ENCODE data around the gene UBALD2. TPM values are rescaled to one million over a fixed set of nuclear protein-coding genes. Genes with fewer than 3 reads are reported as not detected.
"Not testable (repeated sequence)": the region's sequence is repeated elsewhere in the genome, so short reads cannot be mapped to it uniquely, and the experiment has no call there.

UBALD2 gene
- total RNA-seq, 2 donors from 2014 or later: 21.3 to 30.8 TPM

DNA sequence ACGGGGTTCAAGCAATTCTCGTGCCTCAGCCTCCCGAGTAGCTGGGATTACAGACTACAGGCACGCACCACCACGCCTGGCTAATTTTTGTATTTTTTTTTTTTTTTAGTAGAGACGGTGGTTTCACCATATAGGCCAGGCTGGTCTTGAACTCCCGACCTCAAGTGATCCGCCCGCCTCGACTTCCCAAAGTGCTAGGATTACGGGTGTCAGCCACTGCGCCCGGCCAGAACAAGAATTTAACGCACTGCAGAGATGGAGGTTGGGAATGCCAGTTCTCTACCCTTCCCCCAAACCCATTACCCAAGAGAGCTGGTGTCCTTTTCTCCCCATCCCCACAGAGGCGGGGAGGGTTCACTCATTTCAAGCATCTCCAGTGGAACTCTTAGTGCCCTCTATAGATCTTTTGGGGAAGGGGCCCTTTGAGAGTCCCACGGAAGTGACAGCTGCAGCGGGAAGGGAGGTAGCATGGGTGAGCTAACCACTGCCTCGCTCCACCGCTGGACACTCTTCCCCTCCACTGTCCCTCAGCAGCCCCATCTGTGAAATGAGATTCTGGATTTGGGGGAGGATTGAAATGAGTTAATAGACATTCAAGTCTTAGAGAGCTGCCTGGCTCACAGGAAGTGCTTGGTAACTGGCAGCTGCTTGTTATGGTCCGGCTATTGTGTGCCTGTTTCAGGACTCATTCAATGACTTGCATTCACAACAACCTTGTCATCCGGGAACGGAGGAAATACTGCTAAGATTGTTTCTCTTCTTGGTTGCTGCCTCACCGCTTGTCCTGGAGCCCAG is 3.5 kb upstream of the UBALD2 start:
- ATAC-seq: no peak
- intact Hi-C loops (cut with DNase I): no loop called here

DNA sequence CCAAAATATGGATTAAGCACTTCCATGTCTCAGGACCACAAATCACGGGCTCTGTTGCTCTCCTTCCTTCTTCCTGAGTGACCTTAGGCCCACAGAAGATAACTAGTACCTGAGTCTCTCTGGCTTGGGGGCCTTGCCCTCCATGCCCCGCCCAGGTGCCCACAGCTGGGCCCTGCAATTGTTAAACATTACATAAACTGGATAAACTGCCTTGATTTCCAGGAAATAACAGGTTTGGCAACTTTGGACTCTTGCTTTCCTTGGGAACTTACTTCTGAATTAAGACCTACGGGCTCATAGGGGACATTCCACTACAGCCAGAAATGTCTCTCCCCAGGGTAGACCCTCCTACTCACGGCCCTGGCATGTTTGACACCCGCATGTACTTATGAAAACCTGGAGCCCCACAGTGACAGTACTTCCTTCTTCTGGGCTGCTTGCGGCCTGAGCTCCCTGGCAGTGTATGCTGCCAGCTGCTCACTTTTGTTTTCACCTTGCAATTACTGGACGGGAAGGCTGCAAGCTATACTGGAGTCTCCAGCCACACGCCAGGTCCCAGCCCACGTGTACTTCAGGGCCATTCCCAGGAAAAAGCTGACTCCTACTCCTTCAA is 2.3 kb upstream of the UBALD2 start:
- DNase-seq: no peak
- ATAC-seq: no peak
- intact Hi-C loops (cut with DNase I): no loop called here

More for the DNA sequence above, 3.5 kb upstream of the UBALD2 start:
- DNase-seq: no peak

DNA sequence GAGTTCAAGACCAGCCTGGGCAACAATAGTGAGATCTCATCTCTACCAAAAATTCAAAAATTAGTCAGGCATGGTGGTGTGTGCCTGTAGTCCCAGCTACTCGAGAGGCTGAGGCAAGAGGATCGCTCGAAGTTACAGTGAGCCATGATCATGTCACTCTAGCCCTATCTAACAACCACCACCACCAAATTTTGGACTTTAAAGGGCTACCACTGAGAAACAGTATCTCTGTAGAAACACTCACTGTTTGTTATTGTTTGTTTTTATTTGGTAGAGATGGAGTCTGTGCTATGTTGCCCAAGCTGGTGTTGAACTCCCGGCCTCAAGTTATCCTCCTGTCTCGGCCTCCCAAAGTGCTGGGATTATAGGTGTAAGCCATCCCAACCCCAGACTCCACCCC is 1.3 kb upstream of the UBALD2 start:
- intact Hi-C loops (cut with DNase I): no loop called here
- no peak for ATAC-seq
- no peak for DNase-seq

DNA sequence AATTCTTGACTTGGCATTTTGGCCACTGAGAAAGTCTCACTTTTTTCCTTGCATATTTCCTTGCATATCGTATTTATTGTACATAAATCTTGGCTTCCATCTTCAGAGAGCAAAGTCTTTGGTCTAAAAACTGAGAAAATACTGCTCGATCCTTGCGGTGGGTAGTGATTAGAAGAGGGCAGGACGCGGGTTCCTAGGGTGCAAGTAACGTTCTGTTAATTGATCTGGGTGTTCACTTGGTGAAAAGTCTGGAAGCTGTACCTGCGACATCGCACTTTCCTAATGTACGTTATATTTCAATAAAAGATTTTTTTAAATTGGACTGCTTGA is 758 bp upstream of the UBALD2 start:
- ATAC-seq: no peak
- no peak for DNase-seq
- intact Hi-C loops (cut with DNase I): no loop called here

DNA sequence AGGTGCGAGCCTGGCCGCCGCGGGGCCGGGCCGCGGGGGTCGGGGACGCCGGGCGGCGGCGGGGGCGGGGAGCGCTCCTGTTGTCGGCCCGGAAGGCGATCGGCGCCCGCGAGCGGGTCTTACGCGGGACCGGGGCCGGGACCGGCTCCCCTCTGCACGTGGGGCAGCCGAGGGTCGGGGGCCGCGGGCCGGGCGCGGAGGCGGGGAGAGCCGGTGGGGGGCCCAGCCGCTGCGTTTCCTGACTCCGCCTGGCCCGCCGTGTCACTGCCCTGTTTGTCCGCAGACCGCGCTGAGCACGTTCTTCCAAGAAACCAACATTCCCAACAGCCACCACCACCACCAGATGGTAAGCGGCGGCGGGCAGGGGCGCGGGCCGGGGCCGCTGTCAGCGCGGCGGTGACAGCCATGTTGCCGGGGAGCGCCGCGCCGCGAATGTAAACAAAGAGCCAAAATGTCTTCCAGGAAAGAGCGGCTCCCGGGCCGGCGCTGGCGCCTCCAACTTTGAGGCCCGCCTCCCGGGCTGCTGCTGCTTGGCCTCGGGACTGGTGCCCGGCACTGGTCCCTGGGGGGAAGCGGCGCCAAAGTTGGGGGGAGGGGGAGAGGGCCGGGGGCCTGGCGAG is 586 bp downstream of the UBALD2 start:
- peak; percentile 76 for DNase-seq
- intact Hi-C loops (cut with DNase I): no loop called here
- ATAC-seq: peak; percentile 1 to 6

DNA sequence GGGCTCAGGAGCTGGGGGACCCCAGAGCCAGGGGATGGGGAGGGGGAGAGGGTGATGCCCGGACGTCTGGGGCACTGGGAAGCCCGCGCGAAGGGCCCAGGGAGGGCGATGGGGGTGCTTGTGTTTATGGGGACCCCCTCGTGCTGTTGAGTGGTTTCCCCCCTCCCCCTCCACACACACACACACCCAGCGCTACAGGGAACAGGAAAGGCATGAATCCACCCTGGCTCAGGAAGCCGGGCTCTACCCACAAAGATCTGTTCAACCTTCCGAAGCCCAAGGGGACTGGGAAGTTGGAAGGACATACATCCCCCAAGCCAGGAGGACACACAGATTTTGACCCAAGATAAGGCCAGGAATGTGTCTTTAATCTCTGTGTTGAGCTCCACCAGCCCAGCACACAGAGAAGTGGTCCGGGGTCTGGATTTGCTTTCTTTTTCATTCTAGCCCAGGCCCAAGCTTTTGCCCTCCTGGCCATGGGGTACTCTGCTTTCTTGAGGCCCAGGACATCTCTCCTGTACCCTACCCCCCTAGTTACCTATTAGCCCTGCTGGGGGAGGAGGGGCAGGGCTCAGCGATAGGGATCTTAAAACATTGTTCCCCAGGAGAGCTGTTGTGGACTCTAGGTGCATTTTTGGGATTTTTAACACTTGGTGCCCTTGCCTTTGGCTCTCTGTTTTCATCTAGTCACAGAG is 1.2 kb downstream of the UBALD2 start:
- ATAC-seq (no peak), DNase-seq (no peak)
- intact Hi-C loops (cut with DNase I): no loop called here

DNA sequence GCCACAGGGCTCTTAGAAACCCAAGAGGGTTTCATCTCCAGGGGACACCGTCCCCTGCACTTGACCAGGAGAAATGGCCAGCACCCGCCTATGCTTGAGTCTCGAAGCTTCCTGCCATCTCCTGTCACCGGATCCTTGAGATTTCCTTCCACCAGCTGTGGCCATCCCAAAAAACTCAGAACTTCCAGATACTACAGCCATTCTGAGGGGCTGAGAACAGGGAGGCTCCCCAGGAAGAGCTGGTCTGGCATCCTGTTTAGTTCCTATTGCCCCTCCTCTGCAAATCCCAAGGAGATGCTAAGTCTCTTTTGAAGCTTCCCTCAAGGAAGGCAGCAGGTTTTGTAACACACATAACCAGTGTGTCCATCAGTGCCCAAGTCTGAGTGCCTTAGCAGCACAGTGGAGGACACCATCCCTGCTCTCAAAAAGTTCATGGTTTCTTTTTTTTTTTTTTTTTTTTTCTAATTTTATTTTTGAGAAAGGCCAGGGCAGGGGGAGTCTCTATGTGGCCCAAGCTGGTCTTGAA is 2.0 kb downstream of the UBALD2 start:
- intact Hi-C loops (cut with DNase I): no loop called here
- DNase-seq (no peak), ATAC-seq (no peak)

DNA sequence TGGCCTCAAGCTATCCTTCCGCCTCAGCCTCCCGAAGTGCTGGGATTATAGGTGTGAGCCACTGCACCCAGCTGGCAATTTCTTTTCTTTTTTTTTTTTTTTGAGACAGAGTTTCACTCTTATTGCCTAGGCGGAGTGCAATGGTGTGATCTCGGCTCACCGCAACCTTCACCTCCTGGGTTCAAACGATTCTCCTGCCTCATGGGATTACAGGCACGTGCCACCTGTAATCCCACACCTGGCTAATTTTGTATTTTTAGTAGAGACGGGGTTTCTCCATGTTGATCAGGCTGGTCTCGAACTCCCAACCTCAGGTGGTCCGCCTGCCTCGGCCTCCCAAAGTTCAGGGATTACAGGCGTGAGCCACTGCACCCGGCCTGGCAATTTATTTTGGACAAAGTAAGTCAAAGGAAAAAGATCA is 2.4 kb downstream of the UBALD2 start:
- ATAC-seq; intact Hi-C loops (cut with DNase I); DNase-seq: not testable (repeated sequence)

DNA sequence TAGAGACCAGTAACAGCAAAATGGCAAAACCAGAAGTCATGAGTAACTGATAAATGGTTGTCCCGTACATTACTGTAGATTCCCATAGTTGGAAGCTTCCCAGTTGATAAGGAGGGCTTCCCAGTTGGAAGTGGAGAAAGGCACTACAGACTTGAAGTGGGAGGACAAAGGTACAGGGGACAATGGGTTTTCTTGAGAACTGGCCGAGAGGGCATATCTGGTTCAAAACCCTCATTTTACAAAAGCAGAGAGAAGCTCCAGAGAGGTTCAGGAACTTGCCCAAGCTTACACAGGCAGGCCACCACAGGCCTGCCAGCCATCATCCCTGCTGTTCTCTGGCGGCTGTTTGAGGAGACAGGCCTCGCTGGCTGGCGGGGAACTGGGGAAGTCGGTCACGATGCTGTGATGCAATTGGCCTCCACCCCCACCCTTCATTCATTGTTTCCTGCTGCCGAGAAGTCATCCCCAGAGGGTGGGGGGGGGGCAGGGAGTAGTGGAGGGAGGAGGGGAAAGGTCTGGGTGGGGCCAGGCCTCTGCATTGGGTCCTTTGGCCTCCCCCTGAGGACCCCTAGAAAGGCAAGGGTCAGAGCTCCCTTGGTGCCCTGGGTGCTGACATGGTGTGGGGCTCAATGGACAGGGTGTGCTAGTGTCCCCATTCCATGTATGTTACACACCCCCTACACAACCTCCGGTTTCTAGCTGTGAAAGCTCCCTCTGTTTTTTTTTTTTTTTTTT is 3.0 kb downstream of the UBALD2 start:
- peak; percentile 4 to 13 for ATAC-seq
- intact Hi-C loops (cut with DNase I): no loop called here

DNA sequence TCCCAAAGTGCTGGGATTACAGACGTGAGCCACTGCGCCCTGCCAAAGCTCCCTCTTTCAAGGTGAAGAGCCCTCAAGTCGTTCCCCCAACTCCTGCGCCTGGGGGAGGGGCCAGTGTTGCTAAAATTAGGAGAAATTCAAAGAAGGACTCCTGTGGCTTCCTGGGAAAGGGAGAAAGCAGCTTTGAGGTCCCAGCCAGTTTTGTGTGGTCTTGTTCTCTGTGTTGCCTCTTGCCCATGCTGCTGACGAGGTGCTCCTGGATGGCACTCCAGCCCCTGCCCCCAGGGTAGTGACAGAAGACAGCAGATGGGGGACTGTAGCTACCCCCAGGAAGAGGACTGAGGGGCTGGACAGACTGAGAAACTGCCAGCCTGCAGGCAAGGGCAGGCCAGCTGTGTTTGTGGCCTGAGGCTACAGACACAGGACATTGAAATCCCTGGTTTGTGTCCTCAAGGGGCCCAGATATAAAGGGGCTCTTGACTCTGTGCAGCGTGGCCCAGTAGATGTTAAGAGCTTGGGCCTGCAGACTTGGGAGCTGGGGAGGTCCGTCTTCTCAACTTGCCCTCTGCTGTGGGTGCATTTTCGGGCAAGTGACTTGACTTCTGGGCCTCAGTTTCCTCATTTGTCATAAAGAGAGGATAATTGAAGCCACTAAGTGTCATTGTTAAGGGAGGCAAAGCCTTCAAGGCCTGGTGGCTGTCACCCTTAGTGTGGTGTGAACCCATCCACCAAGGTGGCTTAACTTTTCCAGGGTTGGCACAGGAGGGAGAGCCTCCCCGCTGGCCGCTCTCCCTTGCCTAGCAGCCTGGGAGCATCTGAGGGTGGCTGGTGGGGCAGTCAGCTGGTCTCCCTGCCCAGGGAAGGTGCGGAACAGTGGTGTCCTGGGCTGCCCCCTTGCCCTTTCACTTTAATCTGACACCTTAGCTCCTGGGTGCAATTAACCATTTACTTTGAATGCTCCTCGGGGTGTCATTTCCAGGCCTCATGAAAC is 4.1 kb downstream of the UBALD2 start:
- intact Hi-C loops (cut with DNase I): no loop called here
- no peak for ATAC-seq
- no peak for DNase-seq

More for the DNA sequence above, 3.0 kb downstream of the UBALD2 start:
- peak; percentile 86 for DNase-seq

DNA sequence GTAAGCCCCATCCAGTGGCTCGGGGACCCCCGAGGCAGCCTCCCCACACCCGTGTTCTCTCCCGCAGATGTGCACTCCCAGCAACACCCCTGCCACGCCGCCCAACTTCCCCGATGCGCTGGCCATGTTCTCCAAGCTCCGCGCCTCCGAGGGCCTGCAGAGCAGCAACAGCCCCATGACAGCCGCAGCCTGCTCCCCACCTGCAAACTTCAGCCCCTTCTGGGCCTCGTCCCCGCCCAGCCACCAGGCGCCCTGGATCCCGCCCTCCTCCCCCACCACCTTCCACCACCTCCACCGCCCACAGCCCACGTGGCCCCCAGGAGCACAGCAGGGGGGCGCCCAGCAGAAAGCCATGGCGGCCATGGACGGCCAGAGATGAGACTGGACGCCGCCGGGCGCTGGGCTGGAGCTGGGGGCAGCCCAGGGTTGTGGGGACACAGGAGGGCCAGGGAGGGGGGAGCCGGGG is 5.0 kb downstream of the UBALD2 start:
- no peak for DNase-seq
- ATAC-seq: no peak
- intact Hi-C loops (cut with DNase I): loop anchor here in 1 of 2 donors (10.0 kb wide), 1 partner anchor 85 kb away; no protein-coding TSS in a partner anchor

DNA sequence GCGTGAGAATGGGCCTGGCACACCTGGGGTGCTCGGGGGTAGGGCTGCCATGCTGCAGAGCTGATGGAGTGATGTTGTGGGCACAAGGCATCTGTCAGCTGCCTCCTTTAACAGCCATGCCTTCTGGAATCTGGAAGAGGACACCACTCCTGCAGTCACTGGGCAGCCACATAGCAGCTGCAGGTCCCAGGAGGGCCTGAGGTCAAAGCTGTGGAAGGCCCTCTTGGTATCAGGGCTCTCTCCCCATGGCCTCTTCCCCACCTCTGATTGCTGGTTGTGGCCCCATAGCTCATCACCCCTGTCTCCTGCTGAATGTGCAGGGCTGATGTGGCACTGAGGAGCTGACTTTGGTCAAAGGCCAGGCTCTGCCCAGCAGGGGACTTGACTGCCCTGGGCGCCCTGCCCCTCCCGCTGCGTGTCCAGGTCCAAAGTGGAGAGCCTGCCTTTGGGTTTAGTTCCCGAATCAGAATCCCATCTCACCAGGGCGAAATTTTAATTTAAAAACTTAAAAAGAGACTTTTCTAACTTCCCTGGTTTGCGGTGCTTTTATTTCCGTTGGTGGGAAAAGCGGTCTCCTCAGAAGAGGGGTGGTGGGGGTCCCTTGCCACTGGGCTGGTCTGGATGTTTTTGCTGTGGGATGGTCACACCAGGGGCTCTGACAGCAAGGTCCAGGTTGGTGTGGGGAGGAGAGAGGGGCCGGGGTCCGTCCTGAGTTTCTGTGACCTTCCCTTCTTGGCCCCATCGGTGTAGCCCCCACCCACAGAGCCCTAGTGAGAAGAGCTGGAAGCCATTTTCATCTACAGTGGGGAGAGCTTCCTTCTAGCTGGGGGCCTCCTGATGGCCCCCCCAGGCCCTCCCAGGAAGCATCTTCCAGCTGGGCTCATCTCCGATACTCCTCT is 5.9 kb downstream of the UBALD2 start:
- intact Hi-C loops (cut with DNase I): loop anchor here in 1 of 2 donors (10.0 kb wide), 1 partner anchor 86 kb away; no protein-coding TSS in a partner anchor
- DNase-seq: no peak

DNA sequence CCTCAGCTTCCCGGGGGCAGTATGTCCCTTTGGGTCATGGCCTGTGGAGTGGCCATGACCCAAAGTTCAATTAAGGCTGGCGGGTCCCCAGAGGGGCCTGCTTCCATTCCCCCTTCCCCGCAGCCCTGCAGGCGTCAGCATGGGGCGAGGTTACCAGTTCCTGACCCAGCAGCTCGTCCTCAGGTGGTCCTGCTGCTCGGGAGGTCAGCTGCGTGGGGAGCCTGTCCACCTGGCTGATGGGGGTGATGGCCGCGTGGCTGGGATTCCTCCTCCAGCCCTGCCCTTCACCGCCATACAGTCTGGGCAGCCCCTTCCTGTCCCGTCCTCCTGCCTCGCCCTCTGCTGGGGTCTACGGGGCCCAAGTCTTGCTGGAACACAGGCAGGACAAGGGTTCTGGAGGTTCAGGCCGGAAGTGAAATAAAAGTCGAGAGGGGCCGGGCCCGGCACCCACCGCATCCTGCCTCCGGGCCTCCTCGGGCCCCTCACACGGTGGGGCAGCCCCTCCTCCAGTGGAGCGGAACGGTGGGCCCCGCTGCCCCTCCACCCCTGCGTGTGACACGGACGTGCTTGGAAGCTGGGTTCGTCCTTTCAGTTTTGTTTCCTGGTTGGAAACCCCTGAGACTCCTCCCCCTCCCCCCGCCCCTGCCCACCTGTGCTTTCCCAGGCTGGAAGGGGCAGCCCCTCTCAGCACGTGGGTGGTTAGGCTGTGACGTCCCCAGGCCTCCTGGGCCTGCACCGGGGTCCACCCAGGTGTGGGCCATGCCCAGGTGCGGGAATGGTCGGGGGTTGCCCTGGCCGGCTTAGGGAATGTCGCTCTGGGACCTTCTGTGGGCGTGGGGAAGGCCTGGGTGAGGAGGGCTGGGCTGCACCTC is 6.8 kb downstream of the UBALD2 start:
- ATAC-seq: peak; percentile 4 to 13
- intact Hi-C loops (cut with DNase I): loop anchor here in 1 of 2 donors (10.0 kb wide), 1 partner anchor 87 kb away; no protein-coding TSS in a partner anchor

More for the DNA sequence above, 5.9 kb downstream of the UBALD2 start:
- ATAC-seq: no peak

DNA sequence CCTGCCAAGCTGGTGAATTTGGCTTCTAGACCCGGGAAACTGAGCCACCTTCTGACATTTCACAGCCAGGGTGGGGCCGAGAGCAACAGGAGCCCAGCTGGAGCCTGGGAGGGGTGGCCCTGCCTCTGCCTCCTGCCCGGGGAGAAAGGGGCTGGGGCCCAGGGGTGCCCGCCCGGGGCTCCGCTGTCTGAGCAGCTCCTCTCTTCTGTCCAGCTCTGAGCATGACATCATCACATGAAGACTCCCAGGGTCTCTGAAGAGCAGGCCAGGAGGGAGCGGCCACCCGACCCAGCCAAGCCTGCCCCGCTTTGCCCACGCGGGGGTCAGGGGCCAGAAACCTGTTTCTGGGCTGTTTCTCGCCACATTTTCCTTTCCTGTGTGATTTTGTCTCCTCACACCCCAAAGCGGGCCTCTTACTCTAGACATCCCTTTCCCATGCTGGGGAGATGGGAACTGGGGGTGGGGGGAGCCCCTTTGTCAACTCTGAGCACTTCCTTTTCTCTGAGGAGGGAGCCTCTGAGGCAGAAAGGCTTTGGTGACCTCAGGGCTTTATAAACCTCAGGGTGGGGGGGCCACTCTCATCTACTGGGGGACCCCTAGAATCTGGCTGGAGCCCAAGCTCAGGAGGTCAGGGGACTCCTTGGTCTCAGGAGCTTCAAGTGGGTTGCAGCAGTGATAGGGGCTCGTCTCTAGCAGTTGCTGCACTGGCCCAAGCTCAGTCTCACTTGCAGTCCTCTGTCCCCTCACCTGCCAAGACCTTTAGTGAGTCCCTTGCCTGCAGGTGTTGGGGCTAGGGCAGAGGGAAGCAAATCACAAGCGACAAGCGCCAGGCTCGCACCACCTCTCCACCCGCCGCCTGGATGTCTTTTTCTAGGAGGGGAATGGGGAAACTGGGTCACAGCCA is 7.6 kb downstream of the UBALD2 start:
- intact Hi-C loops (cut with DNase I): loop anchor here in 1 of 2 donors (10.0 kb wide), 1 partner anchor 88 kb away; no protein-coding TSS in a partner anchor
- peak; percentile 5 to 15 for ATAC-seq
- DNase-seq: no peak

More for the DNA sequence above, 6.8 kb downstream of the UBALD2 start:
- no peak for DNase-seq

All from left cardiac atrium (tissue), 4 donors.